Measurements from ENCODE around the gene DHRS1.

Gene DHRS1

DNA sequence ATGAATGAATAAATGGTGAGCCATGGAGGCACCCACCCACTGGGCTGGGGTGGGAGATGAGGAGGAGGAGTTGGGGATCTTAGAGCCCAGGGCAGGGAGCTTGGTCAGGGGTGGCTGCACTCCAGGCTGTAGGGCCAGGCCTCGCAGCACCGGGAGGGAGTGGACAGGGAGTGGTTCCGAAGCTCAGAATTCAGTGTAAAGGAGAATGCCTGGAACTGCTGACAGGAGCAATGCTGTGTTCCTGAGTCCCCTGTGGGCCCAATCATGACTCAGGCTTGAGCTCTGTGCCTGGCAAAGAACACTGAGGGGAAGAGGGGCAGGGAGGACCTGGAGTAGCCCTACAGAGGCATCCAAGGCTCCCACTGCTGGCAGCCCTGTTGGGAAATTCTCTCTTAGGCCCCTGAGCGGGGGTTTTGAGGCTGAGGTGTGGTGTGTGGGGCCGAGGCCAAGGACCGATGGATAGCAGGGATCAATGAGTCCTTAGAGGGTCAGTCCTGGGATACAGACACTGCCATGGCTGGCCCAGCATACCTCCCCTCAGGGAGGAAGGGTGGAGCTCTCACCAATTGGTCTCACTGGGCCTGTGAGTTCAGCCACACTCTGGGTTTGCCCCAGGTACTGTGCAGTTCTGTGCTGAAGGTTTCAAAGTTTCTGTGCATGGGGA is 18.7 kb downstream of the DHRS1 start:
- no peak for DNase-seq

DNA sequence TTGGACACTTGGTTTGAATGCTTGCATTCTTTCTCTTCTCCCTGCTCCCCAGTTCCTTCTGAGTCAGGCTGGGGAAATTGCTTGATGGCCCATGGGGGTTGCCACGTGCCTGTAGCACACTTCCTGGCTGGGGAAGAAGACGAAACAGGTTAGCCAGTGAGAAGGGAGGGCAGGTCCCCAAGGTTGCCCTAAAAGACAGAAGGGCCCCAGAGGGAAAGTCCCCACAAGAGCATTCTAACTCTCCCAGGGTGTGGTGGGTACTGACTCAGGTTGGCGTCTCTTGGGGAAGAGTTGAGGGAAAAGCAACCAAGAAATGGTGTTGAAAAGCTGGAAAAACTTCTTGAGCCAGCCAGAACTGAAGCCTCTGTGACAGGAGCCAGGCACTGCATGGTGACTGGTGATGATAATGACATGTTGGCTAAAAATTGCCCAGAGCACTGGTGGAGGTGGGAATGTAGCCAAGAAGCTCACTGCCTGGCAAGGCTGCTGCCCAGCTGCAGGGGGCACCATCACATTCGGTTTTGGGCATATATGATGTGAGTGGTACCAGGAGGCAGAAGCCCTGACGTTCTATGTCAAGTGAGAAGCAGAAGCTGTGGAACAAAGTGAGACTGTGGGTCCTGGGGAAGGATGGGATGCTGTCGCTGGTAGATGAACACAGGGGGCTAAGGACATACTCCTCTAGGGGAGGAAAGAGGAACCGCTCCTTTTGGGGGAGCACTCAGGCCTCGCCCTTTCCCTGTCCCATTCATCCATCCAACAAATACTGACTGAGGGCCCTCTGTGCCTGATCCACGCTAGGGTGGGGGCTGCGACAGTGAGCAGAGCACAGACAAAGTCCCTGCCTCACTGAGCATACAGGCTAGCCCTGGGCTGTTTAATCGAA is 20.0 kb downstream of the DHRS1 start:
- peak; percentile 28 for DNase-seq

DNA sequence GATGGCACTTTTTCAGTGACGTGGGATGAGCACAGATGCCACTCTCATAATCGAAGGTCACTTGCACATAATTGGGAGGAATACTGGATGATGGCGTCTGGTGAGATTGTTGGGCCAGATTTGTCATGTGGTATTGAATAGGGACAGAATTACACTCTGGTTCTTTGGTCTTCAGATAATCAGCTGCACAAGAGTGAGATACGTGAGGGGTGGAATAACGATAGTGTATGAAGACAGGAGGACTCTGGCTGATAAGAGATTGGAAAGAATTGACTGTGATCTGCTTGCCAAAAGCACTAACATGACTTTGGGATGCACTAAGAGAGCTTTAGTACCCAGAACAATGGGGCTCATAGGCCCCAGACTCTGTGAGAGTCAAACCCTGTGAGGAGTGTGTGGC is 21.2 kb downstream of the DHRS1 start:
- no peak for DNase-seq

DNA sequence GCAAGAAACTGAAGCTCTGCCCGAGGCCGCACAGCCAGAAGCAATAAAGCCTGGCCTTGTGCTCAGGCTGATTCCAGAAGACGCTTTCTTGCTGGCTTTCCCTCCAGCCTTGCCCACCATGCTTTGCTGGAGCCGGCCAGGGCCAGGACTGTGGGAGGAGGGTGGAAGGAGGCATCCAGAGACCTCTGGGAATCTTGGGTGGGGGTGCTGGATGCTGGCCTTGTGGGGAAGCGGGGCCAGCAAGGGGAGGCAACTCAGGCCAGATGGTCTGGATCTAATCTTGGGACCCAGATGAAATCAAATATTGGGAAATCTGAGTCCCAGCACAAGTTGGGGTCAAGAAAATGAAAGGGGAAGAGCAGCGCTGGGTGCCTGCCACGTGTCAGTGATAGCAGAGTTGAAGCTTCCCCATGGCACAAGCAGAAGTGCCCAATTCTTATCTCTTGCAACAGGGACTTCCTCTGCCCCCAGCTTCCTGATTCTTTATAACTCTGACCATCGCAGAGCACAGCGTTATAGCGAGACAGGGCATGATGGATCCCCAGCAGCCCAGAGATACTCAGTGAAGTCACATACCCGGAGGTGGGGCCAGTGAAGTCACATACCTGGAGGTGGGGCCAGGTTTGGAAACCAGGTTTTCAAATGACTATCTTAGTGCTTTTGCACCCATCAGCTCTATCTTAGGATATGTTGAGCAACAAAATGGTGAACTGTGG is 21.8 kb downstream of the DHRS1 start:
- no peak for DNase-seq

DNA sequence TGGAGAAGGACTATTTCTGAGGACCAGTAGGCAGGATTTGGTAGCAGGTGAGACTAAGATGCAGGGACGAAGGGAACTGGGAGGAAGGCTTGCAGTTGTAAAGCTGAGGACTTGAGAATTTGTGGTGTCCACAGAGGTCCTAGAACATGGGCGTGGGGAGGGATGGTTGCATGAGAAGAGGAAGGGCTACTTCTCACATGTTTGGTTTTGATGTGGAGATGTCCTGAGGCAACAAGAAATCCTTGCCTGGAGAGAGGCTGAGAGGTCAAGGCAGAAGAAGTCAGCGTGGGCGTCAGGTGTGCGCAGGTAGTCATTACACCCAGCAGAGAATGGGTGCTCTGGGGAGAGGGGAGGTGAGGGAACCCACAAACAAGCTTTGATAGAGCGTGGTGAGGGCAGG is 22.5 kb downstream of the DHRS1 start:
- no peak for DNase-seq

DNA sequence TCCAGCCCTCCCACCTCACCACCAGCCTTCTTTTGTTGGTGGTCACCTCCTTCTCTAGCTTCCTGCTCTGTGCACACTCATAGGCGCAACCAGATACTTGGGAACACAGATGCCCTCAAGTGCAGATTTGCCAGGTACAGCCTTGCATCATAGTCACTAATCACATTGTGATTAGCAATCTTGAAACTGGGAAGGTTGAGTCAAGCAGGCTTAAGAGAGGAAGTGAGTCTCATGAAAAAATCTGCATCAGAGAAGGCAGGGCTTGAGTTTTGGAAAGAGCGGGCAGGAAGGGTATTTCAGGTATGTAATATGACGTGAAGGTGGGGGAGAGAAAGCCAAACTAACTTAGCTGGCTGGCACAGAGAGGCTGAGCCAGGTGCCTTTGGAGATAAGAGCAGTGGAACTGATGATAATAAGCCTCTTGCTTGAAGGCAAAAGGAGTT is 25.5 kb downstream of the DHRS1 start:
- no peak for DNase-seq

DNA sequence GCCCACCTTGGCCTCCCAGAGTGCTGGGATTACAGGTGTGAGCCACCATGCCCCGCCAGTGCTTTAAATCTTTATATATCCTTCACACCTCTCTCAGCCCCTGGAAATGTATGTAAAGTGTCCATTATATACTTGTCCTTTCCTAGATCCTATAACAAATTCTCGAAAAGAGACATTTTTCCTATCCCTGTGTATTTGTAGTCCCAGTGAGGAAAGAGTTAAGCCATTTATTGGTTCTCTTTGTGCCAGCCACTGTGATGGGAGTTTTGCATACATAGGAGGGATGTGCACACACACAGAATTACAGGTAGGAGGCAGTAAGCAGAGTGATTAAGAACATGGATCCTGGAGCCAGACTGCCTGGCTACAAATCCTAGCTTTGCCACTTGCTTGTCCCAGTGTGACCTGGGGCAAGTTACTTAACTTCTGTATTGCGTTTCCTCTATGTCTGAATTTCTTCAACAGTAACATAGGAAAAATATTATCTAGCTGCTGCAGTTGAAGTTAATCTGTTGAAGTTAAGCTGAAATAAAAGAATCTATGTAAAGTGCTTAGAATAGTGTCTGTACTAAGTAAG is 26.1 kb downstream of the DHRS1 start:
- no peak for DNase-seq

DNA sequence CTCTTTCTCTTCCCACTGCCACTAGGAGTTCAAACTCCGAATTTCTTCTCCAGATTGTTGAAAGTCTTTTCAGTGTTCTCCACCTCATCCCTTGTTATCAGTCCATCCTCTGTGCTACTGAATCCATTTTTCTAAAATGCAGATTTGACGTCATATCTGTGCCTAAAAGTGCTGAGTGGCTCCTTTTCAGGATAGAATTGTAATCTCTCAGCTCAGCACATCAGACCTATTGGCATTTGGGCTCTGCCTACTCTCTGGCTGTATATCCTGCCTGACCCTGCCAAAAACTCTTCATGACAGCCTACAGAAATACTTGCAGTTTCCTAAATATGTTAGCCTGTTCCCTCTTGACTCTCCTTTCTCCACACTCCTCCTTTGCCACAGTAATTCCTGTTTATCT is 27.1 kb downstream of the DHRS1 start:
- no peak for DNase-seq

DNA sequence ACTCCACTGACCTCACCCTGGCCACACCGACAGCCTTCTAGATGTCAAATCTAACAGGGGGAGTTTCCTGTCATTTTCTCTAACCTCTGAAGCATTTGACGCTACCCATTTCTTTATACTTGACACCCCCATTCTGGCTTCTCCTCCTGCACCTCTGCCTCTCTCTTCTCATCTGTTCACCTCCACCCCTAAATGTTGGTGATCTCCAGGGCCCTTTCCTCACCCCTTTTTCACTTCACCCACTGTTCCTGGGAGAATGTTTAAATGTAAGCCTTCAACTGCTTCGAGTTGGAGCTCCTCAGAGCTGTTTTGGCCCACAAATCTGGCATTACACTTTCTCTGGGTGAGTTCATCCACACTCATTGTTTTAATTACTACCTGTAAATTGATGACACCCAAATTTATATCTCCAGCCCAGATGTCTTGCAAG is 27.7 kb downstream of the DHRS1 start:
- DNase-seq: no peak

DNA sequence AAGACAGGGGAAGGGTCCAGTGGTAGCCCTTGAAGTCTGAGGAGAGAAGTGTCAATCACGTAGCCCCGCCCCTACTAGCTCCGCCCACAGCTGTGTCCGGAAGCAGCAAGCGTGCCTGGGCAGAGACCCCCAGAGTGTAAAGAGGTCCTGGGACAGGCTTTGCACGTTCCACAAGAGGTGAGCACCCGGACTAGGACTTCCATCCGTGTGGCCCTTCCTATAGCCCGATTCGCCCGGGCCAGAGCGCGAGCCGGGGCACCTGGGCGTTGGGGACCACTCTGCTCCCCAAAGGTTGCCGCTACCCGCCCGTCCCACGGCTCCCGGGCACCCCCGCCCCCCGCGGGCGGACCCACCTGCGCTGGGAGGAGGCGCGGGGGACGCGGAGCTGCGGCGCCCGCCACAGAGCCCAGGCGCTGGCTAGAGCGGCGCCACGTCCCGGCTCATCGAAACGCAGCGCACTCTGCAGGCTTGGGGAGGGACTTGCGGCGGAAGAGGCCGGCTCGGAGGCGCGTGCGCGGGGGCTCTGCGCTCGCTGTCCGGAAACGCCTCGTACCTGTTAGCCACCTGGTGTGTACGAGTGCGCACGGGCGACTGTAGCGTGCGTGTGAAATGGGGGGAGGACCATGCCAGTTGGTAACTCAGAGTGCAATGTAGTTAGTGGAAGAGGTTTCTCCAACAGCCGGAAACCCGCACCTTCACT is 28.3 kb downstream of the DHRS1 start, which contains the start of gene RABGGTA:
Gene RABGGTA, minus strand, starts transcription at position 464 of the 700 bp plus-strand sequence. CDS start 482 bp downstream, outside the sequence.
- peak; percentile 89 for DNase-seq

DNA sequence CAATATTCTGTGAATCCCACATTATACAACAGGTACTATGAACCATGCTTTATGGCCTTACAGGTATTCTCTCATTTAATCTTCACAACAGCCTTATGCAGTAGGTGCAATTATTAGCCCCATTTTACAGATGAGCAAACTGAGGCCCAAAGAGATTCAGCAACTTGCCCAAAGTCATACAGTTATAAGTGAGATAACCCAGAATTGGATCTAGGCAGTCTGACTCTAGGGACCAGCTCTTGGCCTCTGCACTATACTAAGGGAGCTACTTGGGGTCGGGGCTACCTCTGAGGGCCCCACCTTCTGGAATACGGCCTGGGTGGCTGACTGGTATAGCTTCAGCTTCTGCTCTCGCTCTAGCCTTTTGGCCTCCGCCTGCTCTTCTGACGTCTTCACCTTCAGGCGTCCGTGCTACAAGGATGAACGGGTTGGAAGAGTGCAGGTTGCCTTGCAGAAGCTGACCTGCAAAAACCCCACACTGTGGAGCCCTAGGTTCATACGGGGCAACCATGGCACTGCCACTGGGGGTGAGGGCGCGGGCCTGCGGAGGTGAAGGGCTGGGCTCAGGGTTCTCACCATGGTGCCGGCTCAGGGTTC is 28.9 kb downstream of the DHRS1 start:
- no peak for DNase-seq

DNA sequence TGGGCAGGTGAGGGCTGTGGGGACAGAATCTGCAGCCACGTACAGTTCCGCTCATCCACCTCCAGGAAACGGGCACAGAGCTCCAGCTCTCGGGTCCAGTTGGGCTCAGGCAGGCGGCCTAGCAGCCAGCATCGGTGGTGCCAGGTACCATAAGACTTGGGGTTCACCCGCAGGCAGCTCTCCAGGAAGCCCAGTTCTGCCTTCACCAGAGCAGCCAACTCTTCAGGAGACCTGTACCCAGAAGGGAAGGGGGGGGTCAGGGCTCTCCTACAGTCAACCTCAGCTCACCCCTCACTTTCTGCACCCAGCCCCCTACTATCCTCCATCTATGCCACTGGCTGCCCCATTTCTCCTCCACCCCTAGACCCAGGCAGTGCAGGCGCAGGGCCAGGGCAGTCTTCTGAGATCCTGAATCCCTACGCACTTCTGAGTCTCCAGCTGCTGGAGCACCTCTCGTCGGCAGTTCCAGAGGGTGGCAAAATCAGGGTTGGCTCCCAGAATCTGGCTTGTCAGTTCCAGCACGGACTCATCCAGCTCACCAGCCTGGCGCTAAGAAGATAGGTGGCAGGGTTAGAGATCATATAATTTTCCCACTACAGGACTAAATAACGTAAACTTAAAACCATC is 29.6 kb downstream of the DHRS1 start:
- no peak for DNase-seq

DNA sequence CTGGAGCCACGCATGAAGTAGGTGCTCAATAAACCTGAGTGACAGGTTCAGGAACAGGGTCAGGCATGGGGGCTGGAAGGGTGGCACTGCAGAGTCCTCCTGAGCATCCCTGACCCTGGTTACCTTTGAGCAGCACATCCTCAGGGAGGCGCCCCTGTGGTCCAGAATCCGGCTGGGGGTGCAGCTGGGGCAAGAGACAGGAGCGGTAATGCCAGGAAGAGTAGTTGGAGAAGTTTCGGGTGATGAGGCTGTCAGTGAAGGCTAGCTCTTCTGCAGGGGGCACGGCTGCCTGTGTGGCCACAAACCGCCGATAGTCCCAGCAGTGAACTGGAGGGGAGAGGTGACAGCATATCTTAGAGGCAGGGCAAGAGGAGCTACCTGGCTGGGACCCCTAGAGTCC is 30.2 kb downstream of the DHRS1 start:
- no peak for DNase-seq

DNA sequence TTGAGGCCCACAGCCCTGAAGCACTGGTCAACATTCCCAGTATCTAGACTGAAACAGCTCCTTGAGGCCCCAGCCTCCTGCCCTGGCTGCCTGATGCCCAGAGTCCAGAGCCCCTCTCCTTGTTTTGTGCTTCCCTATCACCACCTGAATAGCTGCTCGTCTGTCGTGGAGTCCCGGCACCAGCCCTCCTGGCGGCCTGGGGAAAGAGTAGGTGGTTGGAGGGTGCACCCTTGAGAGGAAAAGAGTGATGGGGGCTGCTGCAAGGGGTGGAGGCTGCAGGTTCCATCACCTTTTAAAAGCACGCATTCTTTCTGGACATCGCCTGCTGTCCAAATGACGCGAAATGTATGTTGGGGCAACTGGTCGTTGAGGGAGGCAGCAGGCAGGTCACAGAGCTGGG is 31.4 kb downstream of the DHRS1 start:
- no peak for DNase-seq

DNA sequence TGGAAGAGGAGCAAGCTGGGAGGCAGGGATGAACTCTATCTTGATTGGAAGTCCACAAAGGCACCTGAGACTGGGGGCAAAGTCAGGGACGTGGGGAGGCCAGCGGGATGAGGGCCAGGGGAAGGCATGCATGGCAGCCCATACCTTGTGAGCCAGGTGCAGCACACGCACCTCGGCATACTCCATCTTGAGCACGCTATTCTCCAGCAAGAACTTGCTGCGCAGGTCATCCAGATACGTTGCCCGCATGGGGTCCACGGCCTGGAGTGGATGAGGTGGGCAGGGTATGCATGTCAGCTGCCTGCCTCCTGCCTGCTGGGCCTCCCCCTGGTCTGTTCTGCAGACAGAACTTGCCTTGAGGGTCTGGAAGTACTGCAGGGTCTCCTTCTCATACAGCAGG is 32.1 kb downstream of the DHRS1 start:
- DNase-seq: no peak

DNA sequence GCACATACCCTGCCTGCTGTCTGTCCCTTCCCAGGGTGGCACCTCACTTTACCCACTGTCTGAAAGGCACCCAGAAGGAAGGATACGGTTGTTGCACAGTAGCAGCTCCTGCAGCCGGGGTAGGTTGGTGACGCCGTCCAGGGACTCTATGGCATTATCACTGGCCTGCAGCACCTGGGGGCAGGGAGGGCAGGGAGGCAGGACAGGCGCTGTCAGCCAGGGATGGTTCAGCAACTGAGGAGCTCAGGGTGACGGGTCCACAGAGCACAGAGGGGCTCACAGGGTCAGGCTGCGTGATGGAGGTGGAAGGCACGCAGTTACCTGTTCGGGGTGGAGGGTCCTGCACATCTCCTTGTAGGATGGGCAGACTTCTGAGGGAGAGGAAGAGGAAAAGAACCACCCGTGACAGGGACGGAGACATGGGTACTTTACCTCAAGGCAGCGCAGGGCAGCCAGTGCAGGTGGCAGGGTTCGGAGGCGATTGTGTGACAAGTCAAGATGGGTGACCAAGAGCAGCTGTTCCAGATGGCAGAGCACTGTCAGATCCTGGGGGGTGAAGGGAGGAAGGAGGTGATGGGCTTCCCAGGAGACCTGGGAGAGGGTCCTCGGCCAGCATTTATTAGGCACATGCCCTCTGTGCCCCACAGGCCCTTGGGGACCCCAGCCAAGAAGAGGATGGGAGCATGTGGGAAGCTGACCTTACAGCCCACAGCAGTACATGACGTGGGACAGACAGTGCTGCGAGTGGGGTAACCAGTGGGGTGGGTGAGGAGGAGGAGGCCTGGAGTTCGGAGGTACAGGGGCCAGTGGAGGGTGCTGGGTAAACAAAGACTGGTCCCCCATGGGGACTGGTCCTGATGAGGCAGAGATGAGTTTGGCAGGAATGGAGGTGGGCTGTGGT is 33.0 kb downstream of the DHRS1 start:
- DNase-seq: no peak

DNA sequence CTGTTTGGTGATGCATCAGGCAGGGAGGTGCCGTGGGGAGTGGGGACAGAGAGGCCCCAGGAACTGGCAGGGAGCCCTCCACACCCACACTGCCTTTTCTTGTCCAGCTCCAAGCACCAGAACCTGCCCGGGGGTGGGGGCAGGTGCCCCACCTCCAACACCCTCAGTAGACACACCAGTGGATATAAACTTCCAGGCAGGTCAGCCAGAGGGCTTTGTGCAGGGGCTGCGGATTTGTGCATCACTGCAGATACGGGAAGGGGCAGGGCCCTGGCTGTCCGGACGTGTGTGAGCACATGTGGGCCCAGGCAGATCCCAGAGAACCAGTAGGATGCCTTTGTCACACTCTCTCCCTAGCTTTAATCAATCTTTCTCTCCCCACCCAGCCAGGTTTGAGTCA is 35.3 kb downstream of the DHRS1 start:
- no peak for DNase-seq

DNA sequence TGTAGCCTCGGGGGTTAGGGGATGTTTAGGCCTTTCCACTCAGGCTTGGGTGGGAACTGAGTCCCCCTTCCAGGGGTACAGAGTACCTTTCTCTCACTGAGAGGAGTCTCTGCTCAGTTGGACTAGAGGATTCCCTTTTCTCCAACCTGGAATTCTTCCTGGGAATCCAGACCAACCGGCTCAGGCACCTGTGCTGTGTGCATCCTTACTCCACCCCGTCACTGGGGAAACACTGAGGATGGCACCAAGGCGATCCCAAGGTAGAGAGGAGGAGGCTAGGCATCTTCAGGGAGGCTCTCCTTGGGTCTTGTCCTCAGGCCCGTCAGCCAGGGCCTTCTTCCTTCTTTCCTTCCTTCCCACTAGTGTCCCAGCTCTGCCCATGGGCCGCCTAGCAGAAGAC is 35.7 kb downstream of the DHRS1 start:
- no peak for DNase-seq

DNA sequence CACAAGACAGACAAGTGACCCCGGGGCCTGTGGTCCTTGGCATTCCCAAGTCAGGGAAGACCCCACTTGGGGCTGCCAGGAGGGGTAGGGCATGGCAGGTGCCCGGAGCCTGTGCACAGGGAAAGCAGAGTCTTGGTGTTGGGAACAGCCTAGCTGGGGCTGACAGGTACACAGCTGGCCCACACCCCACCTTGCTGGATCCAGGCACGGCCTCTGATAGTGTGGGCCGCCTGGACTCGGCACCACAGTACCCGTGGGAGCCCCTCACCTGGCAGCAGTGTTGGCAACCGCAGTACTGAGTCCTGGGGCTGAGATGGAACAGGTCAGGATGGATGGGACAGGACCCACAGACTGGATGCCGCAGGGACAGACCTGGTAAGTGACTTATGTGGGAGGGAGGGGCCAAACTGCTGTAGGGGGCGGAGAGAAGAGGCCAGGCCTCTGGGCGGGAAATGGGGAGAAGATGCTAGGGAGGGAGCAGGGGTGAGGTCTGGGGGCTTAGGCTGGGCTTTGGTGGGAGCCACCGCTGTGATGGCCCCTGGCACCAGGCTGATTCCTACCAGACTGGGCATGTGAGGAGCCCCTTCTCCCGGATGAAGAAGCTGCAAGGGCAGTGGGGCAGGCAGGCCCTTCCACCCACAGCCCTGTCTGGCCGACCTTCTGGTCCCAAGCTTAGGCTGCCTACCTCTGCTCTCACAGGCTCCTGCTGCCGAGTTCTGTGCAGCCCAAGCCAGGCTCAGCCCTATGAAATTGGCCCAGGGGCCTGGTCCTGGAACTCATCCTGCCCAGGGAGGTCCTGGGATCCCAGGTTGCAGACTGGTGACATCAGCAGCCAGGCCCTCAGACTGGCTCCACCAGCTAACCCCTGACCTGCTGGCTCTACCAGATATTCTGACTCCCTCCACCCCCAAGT is 36.5 kb downstream of the DHRS1 start, which contains the start of gene TGM1:
Gene TGM1, minus strand, starts transcription at position 357 of the 913 bp plus-strand sequence. CDS start 825 bp downstream, outside the sequence.
- DNase-seq: no peak
